ENCODE data around the gene PLXND1. TPM values are rescaled to one million over a fixed set of nuclear protein-coding genes. Genes with fewer than 3 reads are reported as not detected.

The PLXND1 gene
- polyA plus RNA-seq, 6 donors from 2014 or later: 0.11 to 0.32 TPM; not detected in 4

DNA sequence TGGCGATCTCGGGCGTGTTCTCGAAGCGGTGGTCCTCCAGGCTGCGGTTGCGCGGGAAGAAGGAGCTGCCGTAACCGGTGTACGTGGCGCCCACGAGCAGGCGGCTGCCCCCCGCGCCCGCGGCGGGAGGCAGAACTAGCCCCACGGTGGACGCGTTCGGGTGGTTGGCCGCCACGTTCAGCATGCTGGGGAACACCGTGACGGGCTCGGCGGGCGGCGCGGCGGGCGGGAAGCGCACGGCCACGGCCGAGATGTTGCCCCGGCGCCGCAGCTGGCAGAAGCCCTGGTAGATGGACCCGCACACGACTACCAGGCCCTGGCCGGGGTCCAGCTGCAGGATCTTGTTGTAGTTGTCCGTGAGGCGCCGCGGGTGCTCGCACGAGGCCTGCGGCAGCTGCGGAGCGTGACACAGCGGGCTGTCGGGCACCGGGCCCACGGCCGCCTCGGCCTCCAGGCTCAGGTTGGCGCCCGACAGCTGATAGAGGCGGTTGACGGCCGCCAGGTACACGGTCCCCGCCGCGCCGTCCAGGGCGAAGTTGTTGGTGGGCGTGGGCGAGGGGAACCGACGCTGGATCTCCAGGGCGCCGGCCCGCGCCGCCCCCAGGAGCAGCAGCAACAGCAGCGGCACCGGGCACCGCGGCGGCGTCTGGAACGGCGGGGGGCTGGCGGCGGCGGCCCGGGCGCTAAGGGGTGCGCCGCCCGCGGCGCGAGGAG, 397 bp downstream of the PLXND1 start:
- Mint-ChIP-seq H3K27ac (peak overlapping the region in 3 of 6 donors; percentile 85 to 95 (median 86)), H3K27me3 (peaks cover 26 to 42% (median 41%) of the 10 kb centered on the region in 3 donors), H3K4me1 (peaks cover 16 to 19% (median 17%) of the 10 kb centered on the region in 3 donors), H3K4me3 (peak overlapping the region; percentile 72 to 99 (median 94)), H3K9me3 (no peaks in the 10 kb centered on the region), H3K36me3 (peaks cover 0 to 8% of the 10 kb centered on the region in 2 donors)
- DNase-seq (peak; percentile 14), ATAC-seq (ENCODE audit: low read depth in 2 of 2) (peak; percentile 12 to 18)

DNA sequence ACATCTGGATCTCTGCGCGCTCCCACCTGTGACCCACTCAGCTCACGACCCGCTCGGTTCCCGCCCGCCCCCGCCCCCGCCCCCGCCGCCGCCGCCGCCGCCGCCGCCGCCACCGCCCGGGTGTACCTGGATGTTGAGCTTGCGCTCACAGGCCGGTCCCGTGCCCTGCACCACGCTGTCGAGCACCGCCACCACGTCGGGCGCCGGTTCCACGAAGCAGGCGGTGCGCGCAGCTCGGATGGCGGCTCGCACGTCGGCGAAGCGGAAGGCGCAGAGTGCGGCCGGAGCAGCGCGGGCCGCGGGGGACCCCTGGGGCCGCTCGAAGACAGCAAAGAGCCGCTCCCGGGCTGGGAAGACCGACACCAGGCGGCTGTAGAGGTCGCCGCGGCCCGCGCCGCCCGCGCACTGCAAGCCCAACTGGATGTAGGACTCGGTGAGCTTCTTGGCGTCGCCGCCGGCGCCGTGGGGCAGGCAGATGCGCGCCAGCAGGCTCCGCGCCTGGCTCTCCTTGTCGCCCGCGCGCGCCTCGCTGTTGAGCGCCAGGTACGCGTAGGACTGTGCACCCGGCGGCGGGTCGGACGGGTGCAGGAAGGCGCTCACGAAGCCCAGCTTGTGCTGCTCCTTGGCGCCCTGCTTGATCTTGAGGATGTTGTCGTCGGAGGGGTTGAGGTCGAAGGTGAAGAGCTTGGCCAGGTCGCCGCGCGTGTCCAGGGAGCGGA, 1.1 kb downstream of the PLXND1 start:
- peaks cover 16 to 19% (median 17%) of the 10 kb centered on the region in 3 donors for H3K4me1 Mint-ChIP-seq
- peaks cover 26 to 41% (median 40%) of the 10 kb centered on the region in 3 donors for H3K27me3 Mint-ChIP-seq
- peaks cover 0 to 8% of the 10 kb centered on the region in 2 donors for H3K36me3 Mint-ChIP-seq
- peak; percentile 67 to 74 for ATAC-seq (ENCODE audit: low read depth in 2 of 2)
- peak; percentile 46 for DNase-seq
- peak overlapping the region; percentile 72 to 99 (median 94) for H3K4me3 Mint-ChIP-seq
- no peaks in the 10 kb centered on the region for H3K9me3 Mint-ChIP-seq
- H3K27ac Mint-ChIP-seq: peak overlapping the region in 3 of 6 donors; percentile 85 to 95 (median 86)

DNA sequence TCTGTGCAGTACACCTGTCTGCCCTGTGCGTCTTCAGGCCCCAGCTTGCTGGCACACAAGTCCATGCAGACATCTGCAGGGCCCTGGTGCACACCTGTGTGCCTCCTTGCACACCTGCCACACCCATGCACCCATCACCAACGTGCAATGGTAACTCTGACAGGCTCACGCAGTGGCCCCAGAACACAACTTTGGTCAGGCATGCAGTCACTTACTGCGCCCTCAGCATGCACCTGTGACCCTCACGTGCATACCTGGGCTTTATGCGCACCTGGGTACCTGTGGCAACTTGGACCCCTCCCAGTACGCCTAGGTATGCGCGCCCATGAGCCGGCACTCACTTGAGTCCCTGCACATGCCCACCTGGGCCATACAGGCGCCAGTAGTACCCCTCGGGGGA, 1.7 kb downstream of the PLXND1 start:
- peak overlapping the region in 7 of 8 donors; percentile 53 to 99 (median 71) for H3K4me3 Mint-ChIP-seq
- peaks cover 16 to 19% (median 17%) of the 10 kb centered on the region in 3 donors for H3K4me1 Mint-ChIP-seq
- no peaks in the 10 kb centered on the region for H3K9me3 Mint-ChIP-seq
- DNase-seq (no peak), ATAC-seq (ENCODE audit: low read depth in 2 of 2) (no peak)
- peaks cover 0 to 8% of the 10 kb centered on the region in 2 donors for H3K36me3 Mint-ChIP-seq
- peaks cover 24 to 41% (median 40%) of the 10 kb centered on the region in 3 donors for H3K27me3 Mint-ChIP-seq
- peak overlapping the region in 1 of 6 donors; percentile 76 for H3K27ac Mint-ChIP-seq

DNA sequence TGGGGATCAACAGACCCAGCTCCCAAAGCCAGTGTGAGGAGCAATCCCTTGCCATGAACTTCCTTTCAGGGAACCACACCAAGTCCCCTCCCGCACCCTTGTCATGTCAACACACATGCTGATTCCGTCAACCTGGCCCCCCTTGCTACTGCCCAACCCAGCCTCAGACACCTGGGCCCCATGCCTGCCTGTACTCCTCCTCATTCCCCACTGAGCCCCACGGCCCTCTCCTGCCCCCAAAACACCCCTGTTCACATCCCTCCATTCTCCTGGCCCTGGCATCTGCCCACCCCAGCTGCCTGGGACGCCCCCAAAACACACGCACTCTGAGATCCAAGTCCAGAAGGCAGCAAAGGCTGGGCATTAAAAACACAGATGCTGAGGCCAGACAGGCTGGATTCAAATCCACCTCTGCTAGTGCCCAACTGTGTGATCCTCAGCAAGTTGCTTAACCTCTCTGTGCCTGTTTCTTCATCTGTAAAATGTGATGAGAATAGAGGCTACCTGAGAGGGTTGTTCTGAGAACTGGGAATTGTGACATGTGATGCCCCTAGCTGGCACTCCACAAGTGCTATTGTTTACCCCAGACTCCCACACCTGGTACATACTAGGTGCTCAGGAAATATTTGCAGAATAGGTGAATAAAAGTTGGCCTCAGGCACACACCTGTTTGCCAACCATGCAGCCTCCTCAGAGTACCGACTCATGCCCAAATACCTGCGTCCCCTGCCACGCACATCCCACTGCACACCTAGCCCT, 2.3 kb downstream of the PLXND1 start:
- Mint-ChIP-seq H3K4me1 (peaks cover 16 to 19% (median 17%) of the 10 kb centered on the region in 3 donors), H3K36me3 (peaks cover 0 to 8% of the 10 kb centered on the region in 2 donors), H3K4me3 (peak overlapping the region in 4 of 8 donors; percentile 50 to 89 (median 68)), H3K27me3 (peaks cover 19 to 41% (median 40%) of the 10 kb centered on the region in 3 donors), H3K9me3 (no peaks in the 10 kb centered on the region), H3K27ac (peak overlapping the region in 1 of 6 donors; percentile 39)
- DNase-seq (no peak), ATAC-seq (ENCODE audit: low read depth in 2 of 2) (no peak)

DNA sequence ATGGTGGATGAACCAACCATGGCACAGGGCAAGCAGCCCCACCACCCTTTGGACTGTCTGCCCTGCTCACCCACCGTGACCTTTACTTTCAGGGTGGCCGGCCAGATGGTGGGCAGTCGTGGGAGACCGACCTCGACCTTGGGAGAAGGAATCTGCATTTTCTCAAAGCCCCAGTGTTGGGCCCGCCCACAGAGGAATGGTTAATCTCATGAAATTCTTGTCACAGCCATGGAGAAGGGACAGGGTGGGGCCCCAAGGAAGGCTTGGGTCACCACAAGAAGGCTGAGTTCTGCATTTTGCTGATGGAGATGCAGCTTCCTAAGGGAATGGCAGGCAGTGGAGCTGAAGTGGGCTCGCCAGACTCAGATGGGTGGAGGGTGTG, 2.9 kb downstream of the PLXND1 start:
- peaks cover 14 to 16% (median 16%) of the 10 kb centered on the region in 3 donors for H3K4me1 Mint-ChIP-seq
- H3K4me3 Mint-ChIP-seq: peak overlapping the region in 3 of 8 donors; percentile 50 to 66 (median 56)
- H3K36me3 Mint-ChIP-seq: peaks cover 0 to 8% of the 10 kb centered on the region in 2 donors
- DNase-seq: no peak
- ATAC-seq (ENCODE audit: low read depth in 2 of 2): no peak
- no peak overlapping the region for H3K27ac Mint-ChIP-seq
- no peaks in the 10 kb centered on the region for H3K9me3 Mint-ChIP-seq
- peaks cover 19 to 39% (median 37%) of the 10 kb centered on the region in 3 donors for H3K27me3 Mint-ChIP-seq

DNA sequence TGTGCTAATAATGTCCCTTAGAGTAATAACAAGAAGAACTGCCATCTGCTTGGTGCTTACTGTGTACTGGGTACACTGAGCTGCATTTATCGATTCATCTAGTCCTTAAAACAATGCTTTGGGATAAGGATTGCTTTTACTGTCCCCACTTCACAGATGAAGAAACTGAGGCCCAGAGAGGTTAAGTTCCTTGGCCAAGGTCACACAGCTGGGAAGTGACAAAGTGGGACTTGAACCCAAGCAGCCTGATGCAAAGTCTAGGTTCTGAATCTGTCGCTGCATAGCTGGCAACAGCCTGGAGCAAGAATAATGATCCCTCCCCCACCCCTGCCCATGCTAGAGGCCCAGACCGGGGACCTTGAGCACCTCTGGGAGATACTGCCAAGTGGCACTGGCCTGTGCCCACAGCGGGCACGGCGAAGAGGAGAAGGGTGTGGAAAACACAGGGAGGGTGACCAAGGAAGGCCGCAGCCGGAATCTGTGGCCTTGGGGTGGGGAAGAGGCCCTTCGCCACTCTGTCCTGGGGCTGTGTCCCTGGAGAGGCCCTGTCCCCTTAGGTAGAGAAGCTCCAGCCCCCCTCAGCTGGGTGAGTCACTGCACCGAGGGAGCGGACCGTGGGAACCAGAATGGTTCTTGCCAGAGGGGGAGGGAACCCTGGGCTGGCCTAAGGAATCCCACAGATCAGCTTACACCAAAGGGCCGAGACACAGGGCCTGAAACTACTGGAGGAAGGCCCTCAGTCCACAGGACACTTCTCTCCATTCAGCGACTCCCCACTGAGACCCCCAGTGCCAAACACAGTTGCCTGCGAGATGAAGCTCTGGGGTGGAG, 3.5 kb downstream of the PLXND1 start:
- H3K9me3 Mint-ChIP-seq: no peaks in the 10 kb centered on the region
- peaks cover 0 to 8% of the 10 kb centered on the region in 2 donors for H3K36me3 Mint-ChIP-seq
- no peak for ATAC-seq (ENCODE audit: low read depth in 2 of 2)
- DNase-seq: no peak
- H3K4me1 Mint-ChIP-seq: peaks cover 14 to 16% (median 14%) of the 10 kb centered on the region in 3 donors
- H3K4me3 Mint-ChIP-seq: peak overlapping the region in 1 of 8 donors; percentile 66
- peaks cover 19 to 40% (median 36%) of the 10 kb centered on the region in 3 donors for H3K27me3 Mint-ChIP-seq
- H3K27ac Mint-ChIP-seq: no peak overlapping the region

DNA sequence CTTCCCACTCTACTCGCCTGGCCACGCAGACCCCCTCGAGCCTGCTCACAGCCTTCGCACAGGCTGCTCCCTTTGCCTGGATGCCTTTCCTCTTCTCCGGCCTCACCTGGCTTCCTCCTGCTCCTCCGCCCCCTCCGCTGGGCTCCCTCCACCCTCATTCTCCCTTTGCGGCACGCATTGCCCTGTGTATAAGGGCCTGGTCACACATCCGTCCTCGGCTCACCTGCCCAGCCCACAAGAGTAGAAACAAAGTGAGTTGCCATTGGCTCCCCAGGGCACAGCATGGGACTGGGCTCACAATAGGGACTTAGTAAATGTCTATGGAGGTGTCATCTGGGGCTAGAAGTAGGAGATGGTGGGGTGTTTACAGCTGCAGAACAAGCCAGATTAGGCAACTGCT, 4.2 kb downstream of the PLXND1 start:
- no peaks in the 10 kb centered on the region for H3K9me3 Mint-ChIP-seq
- H3K4me3 Mint-ChIP-seq: no peak overlapping the region
- ATAC-seq (ENCODE audit: low read depth in 2 of 2) (no peak), DNase-seq (no peak)
- no peak overlapping the region for H3K27ac Mint-ChIP-seq
- H3K4me1 Mint-ChIP-seq: peaks cover 13% of the 10 kb centered on the region in 3 donors
- H3K36me3 Mint-ChIP-seq: peaks cover 0 to 6% of the 10 kb centered on the region in 2 donors
- H3K27me3 Mint-ChIP-seq: peaks cover 19 to 36% (median 36%) of the 10 kb centered on the region in 3 donors

DNA sequence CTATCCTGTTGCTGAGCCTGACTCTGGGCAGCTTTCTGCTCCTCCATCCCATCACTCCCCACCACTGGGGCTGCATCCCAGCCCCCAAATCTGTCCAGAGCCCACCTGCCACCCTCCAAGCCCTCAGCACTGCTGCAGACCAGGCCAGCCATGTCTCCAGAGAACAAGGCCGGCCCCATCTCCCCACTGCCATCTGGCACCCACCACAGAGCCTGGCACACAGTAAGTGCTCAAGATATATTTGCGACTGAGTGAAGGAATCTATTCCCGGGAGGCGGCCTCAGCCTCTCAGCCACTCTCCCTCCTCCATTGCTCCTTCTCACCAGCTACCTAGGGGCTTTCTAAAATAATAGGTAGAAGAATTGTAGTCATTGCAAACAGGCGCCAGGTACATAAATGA, 4.8 kb downstream of the PLXND1 start:
- peaks cover 0 to under 1% of the 10 kb centered on the region in 2 donors for H3K36me3 Mint-ChIP-seq
- peak overlapping the region in 1 of 8 donors; percentile 55 for H3K4me3 Mint-ChIP-seq
- H3K27ac Mint-ChIP-seq: no peak overlapping the region
- H3K27me3 Mint-ChIP-seq: peaks cover 19 to 30% (median 30%) of the 10 kb centered on the region in 3 donors
- DNase-seq (no peak), ATAC-seq (ENCODE audit: low read depth in 2 of 2) (no peak)
- H3K4me1 Mint-ChIP-seq: peaks cover 7 to 8% (median 7%) of the 10 kb centered on the region in 3 donors
- H3K9me3 Mint-ChIP-seq: no peaks in the 10 kb centered on the region

DNA sequence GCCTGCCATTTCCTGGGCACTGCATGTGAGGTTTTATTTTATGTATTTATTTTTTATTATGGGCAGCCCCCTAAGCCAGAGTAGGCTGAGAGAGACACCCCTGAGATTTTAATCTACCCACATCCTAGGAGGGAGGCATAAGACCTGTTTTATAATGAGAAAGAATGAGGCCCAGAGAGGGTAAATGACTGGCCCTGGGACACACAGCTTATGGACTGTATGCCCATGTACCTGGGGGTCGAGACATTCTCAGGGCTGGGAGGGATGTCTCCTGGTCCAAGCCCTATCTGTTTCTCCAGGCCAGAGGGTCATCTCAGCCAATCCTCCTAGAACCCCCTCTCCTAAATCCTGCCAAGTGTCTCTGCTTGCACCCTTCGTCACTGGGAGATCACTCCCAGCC, 6.1 kb downstream of the PLXND1 start:
- Mint-ChIP-seq H3K9me3 (no peaks in the 10 kb centered on the region), H3K27me3 (peaks cover 19 to 24% (median 22%) of the 10 kb centered on the region in 3 donors), H3K27ac (no peak overlapping the region), H3K4me1 (peaks cover under 1 to 5% (median 3%) of the 10 kb centered on the region in 3 donors), H3K4me3 (peak overlapping the region in 2 of 8 donors; percentile 52 to 65), H3K36me3 (no peaks in the 10 kb centered on the region)
- ATAC-seq (ENCODE audit: low read depth in 2 of 2) (no peak), DNase-seq (no peak)

DNA sequence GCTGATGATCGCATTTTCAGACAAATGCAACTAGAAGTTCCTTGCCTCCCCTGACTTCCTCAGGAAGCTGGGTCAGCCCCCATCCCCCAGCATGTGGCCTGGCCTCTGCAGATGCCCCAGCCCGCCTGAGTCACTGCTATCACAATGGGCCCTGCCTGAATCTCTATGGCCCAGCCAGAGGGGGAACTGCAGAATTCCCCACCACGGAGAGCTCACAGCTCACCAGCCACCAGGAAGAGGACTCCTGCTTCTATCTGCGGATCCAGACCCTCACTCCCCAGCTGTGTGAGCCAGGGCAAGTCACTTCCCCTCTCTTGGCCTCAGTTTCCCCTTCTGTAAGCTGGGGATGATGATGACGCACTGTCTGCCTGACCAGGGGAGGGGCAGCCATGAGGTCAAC, 6.9 kb downstream of the PLXND1 start:
- ATAC-seq (ENCODE audit: low read depth in 2 of 2): no peak

DNA sequence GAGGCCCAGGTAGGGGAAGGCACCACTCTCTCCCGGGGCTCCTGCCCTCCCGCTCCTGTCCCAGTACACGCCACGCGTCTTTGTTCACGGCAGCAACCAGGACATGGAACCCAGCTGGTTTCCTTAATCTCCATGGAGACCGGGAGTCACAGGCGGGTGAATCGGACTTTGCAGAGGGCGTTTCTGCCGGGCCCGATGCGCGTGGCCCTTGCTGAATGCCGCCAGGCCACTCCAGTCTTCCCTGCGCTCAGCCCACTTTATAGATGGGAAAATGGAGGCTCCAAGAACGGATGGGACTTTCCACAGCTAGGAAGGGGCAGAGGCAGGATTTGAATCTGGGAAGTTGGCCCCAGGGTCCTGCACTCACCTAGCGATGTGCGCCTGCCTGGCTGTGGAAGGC, 7.4 kb downstream of the PLXND1 start:
- Mint-ChIP-seq H3K4me3 (no peak overlapping the region), H3K9me3 (no peaks in the 10 kb centered on the region), H3K27me3 (peaks cover 13 to 26% (median 13%) of the 10 kb centered on the region in 3 donors), H3K36me3 (no peaks in the 10 kb centered on the region), H3K4me1 (peaks cover 3 to 7% (median 4%) of the 10 kb centered on the region in 3 donors), H3K27ac (peak overlapping the region in 1 of 6 donors; percentile 44)
- no peak for DNase-seq
- ATAC-seq (ENCODE audit: low read depth in 2 of 2): no peak

More for the DNA sequence above, 6.9 kb downstream of the PLXND1 start:
- Mint-ChIP-seq H3K9me3 (no peaks in the 10 kb centered on the region), H3K4me3 (no peak overlapping the region), H3K36me3 (no peaks in the 10 kb centered on the region), H3K4me1 (peaks cover 0 to 5% (median 3%) of the 10 kb centered on the region in 3 donors), H3K27me3 (peaks cover 17 to 27% (median 17%) of the 10 kb centered on the region in 3 donors), H3K27ac (peak overlapping the region in 2 of 6 donors; percentile 44 to 59)
- no peak for DNase-seq

DNA sequence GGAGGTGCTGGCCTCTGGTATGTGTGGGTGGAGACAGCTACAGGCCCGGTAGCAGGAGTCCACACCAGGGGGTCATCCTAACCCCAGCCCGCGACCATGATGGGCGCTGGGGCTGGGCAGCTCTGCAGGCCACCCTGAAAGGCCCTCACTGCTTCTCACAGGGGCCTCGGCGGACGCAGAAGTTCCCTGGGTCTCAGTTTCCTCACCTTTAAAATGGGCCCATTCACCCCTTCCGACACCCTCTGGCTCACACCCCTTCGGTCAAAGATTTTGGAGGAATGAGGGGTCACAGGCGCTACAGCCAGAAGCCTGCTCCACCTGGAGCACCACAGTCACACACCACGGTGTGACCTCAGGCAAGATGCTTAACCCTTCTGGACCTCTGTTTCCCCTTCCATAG, 8.0 kb downstream of the PLXND1 start:
- no peak for ATAC-seq (ENCODE audit: low read depth in 2 of 2)
- H3K4me3 Mint-ChIP-seq: no peak overlapping the region
- peaks cover 9 to 11% (median 9%) of the 10 kb centered on the region in 3 donors for H3K4me1 Mint-ChIP-seq
- no peaks in the 10 kb centered on the region for H3K36me3 Mint-ChIP-seq
- H3K9me3 Mint-ChIP-seq: no peaks in the 10 kb centered on the region
- peaks cover 13 to 27% (median 15%) of the 10 kb centered on the region in 3 donors for H3K27me3 Mint-ChIP-seq
- peak overlapping the region in 1 of 6 donors; percentile 79 for H3K27ac Mint-ChIP-seq
- no peak for DNase-seq
